Spleen (tissue), 11 donors: ENCODE measurements around the gene FSTL1. TPM values are rescaled to one million over a fixed set of nuclear protein-coding genes. Genes with fewer than 3 reads are reported as not detected.

ENCODE experiments used
- DNase-seq: peaks from one replicate; pipeline ENCODE4 v3.0.0-alpha.2; 2020
- H3K27ac ChIP-seq, 8 donors: fragments of 200-600 bp; sonication (generic) in 7 of 8; 1 replicate in 4 of 8; 2 replicates in 4 of 8; pipeline versions ENCODE4 v1.5.0 to v1.8.0; 2016 to 2021; ENCODE audit warnings: inconsistent platforms in 4 of 8, mild to moderate bottlenecking in 4 of 8, moderate library complexity in 1 of 8
- H3K27me3 ChIP-seq, 7 donors: fragments of 200-600 bp; sonication (generic) in 6 of 7; replicated peaks in 1 of 7; 1 replicate in 4 of 7; 2 replicates in 3 of 7; pipeline versions ENCODE4 v1.5.0 to v1.8.0; 2016 to 2021; ENCODE audit warnings: inconsistent platforms in 3 of 7, mild to moderate bottlenecking in 1 of 7
- H3K36me3 ChIP-seq, 6 donors: fragments of 200-600 bp; sonication (generic) in 5 of 6; 1 replicate in 4 of 6; 2 replicates in 2 of 6; pipeline versions ENCODE4 v1.5.0 to v1.8.0; 2016 to 2021; ENCODE audit warnings: inconsistent platforms in 2 of 6
- H3K4me1 ChIP-seq, 6 donors: fragments of 200-600 bp; sonication (generic) in 5 of 6; 1 replicate in 3 of 6; 2 replicates in 3 of 6; pipeline versions ENCODE4 v1.5.0 to v1.8.0; 2016 to 2021; ENCODE audit warnings: inconsistent platforms in 3 of 6
- H3K4me3 ChIP-seq, 8 donors: fragments of 200-600 bp; sonication (generic) in 7 of 8; 1 replicate in 4 of 8; 2 replicates in 4 of 8; pipeline versions ENCODE4 v1.5.0 to v1.8.0; 2016 to 2021; ENCODE audit warnings: inconsistent platforms in 4 of 8, mild to moderate bottlenecking in 4 of 8, moderate library complexity in 2 of 8
- H3K9me3 ChIP-seq, 8 donors: fragments of 200-600 bp; sonication (generic) in 7 of 8; 1 replicate in 4 of 8; 2 replicates in 4 of 8; pipeline versions ENCODE4 v1.5.0 to v1.8.0; 2016 to 2021; ENCODE audit warnings: inconsistent platforms in 4 of 8
- POLR2A ChIP-seq, 3 donors: fragments of 450-650 bp; IDR thresholded peaks; one replicate each; pipeline ENCODE4 v1.5.1; 2017; ENCODE audit warnings: antibody characterized with exemption in 3 of 3, mild to moderate bottlenecking in 1 of 3
- POLR2AphosphoS5 ChIP-seq, 3 donors: sonication (generic); formaldehyde crosslinking; IDR thresholded peaks; one replicate each; pipeline ENCODE4 v1.5.1; 2017; ENCODE audit warnings: antibody characterized with exemption in 3 of 3
- WGBS, 5 donors: extraction: QIAGEN DNeasy Blood & Tissue Kit in 3 of 5; methylation state at CpG; one replicate each; pipeline versions ENCODE4 v1.1.5 to v1.1.7; 2013 to 2018; 5-methylcytosine and 5-hydroxymethylcytosine counted together
- intact Hi-C: fragments of 100-400 bp; cut with DNase I; formaldehyde crosslinking; loops from one replicate; pipeline ENCODE4 v1.15.0; 2023; ENCODE audit warnings: low total_unique reads
- polyA plus RNA-seq, 3 donors: library from polyadenylated mRNA; stranded (reverse); fragments of 200-250 nt; gene quantifications; one replicate each; pipeline ENCODE4 v1.2.1, GENCODE V29; 2013
- total RNA-seq, 7 donors: library from RNA; depleted of rRNA in 3 of 7; stranded (reverse); fragments of >200 nt in 3 of 7; fragmentation: NEBNext Ultra II Directional in 4 of 7; extraction: Animal tissue kit (Norgen Biotek cat#: 25700) in 4 of 7; gene quantifications; one replicate each; pipeline versions ENCODE4 v1.1.0 to v1.2.1, GENCODE V29; 2016 to 2021
- TF ChIP-seq, protein P1 (sequence below), 11 experiments: fragments of 200-600 bp in 7 of 11; fragments of 450-650 bp in 4 of 11; sonication (generic) in 4 of 11; IDR thresholded peaks in 8 of 11; conservative IDR thresholded peaks in 3 of 11; 1 replicate in 7 of 11; 2 replicates in 4 of 11; pipeline versions ENCODE4 v1.4.0 to v1.8.0; 2016 to 2021; ENCODE audit warnings: antibody characterized with exemption in 11 of 11, inconsistent platforms in 4 of 11, mild to moderate bottlenecking in 1 of 11
- donor health status: healthy with polysubstance abuse.
- donor health status: DM: no; HTN: no; CAD: no; lungs with moderate emphysema.
- donor health status: DM: no; HTN: no; CAD: no.
- donor health status: Bipolar disorder and iron deficiency.
- donor health status: healthy.
- donor health status: DM: no; HTN: no; CAD: no.
- donor health status: DM: yes; HTN: yes; CAD: no.

The FSTL1 gene
- total and polyA plus RNA-seq, 10 donors: 6.7 to 228 (median 99.3) TPM

DNA sequence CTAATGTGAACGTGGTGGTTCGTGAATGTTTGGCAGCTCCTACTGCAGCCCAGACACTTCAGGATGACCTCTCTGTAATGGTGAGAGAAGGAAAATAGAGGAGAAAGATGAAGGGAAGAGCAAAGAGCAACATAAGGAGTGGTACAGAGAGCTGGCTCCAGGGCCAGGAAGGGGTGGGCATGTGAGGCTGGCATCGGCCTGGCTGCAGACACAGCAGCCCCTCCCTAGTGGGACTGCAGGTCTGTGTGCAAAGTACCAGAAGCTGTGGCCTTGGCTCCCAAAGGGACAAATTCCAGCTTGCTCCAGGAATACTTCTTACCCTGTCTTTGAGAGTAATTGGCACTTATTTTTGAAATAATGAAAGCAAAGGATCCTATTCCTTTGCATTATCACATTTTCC lies 10.0 kb downstream of the FSTL1 start:
- H3K27me3 ChIP-seq: no peaks in the 10 kb centered on the region
- H3K27ac ChIP-seq: no peak overlapping the region
- TF ChIP-seq POLR2AphosphoS5 (IDR thresholded peaks at IDR 0.05): no peak
- no peak for TF ChIP-seq POLR2A (IDR thresholded peaks at IDR 0.05)
- TF ChIP-seq, protein P1, sequence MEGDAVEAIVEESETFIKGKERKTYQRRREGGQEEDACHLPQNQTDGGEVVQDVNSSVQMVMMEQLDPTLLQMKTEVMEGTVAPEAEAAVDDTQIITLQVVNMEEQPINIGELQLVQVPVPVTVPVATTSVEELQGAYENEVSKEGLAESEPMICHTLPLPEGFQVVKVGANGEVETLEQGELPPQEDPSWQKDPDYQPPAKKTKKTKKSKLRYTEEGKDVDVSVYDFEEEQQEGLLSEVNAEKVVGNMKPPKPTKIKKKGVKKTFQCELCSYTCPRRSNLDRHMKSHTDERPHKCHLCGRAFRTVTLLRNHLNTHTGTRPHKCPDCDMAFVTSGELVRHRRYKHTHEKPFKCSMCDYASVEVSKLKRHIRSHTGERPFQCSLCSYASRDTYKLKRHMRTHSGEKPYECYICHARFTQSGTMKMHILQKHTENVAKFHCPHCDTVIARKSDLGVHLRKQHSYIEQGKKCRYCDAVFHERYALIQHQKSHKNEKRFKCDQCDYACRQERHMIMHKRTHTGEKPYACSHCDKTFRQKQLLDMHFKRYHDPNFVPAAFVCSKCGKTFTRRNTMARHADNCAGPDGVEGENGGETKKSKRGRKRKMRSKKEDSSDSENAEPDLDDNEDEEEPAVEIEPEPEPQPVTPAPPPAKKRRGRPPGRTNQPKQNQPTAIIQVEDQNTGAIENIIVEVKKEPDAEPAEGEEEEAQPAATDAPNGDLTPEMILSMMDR (IDR thresholded peaks at IDR 0.05 in 8 of 11, conservative IDR thresholded peaks at IDR 0.05 in 3 of 11): no peak
- H3K9me3 ChIP-seq: no peaks in the 10 kb centered on the region
- H3K4me3 ChIP-seq: no peak overlapping the region
- DNase-seq: no peak
- H3K36me3 ChIP-seq: no peaks in the 10 kb centered on the region
- peaks cover 0 to 10% (median 5%) of the 10 kb centered on the region in 6 donors for H3K4me1 ChIP-seq
- WGBS, 5 donors: 74 to 82% (median 76%) methylated on average over 3 of the region's 3 CpGs
- intact Hi-C loops: no loop called here

DNA sequence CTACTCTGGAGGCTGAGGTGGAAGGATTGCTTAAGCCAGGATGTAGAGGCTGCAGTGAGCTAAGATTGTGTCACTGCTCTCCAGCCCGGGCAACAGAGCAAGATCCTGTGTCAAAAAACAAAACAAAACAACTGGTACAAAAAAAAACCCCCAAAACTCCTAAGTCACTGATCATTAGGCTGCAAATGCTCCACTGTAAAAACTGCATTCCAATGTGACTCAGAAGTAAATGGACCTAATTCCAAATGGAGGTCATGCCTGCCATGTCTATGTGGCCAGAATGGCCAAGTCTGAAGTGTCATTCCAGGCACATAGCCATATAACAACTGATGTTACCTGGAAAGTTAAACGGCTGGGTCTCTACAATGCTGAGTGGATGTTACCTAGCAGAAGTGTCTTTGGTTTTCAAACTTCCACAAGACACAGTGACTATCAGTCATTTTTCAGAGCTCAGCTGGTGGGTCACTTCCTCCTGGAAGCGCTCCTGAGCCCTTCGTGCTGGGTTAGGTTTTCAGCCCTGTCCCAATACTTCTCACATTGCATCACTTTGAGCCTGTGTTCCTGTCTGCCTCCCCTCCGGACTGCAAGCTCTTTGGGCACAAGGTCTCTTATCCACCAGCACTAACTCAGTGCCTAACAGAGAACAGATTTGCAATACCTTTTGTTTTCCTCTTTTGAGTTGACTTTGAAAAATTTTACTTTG lies 10.6 kb downstream of the FSTL1 start:
- WGBS, 5 donors: 48 to 81% (median 68%) methylated on average over 5 of the region's 5 CpGs
- Histone ChIP-seq H3K4me3 (no peak overlapping the region), H3K4me1 (peaks cover 0 to 10% (median 6%) of the 10 kb centered on the region in 6 donors), H3K9me3 (no peaks in the 10 kb centered on the region), H3K27ac (no peak overlapping the region), H3K27me3 (no peaks in the 10 kb centered on the region), H3K36me3 (no peaks in the 10 kb centered on the region)
- TF ChIP-seq POLR2A (IDR thresholded peaks at IDR 0.05): no peak
- TF ChIP-seq POLR2AphosphoS5 (IDR thresholded peaks at IDR 0.05): no peak
- TF ChIP-seq, protein P1 (IDR thresholded peaks at IDR 0.05 in 8 of 11, conservative IDR thresholded peaks at IDR 0.05 in 3 of 11): no peak
- DNase-seq: no peak
- intact Hi-C loops: no loop called here

- no peak for DNase-seq
- peaks cover 0 to 10% (median 6%) of the 10 kb centered on the region in 6 donors for H3K4me1 ChIP-seq
- H3K9me3 ChIP-seq: no peaks in the 10 kb centered on the region
- WGBS, 5 donors: 52 to 74% (median 72%) methylated on average over 10 of the region's 10 CpGs
- no peak overlapping the region for H3K4me3 ChIP-seq
- peak overlapping the region in 3 of 8 donors; percentile 3 to 28 (median 15) for H3K27ac ChIP-seq
- TF ChIP-seq POLR2A (IDR thresholded peaks at IDR 0.05): no peak
- no peak for TF ChIP-seq POLR2AphosphoS5 (IDR thresholded peaks at IDR 0.05)
- TF ChIP-seq, protein P1 (IDR thresholded peaks at IDR 0.05 in 8 of 11, conservative IDR thresholded peaks at IDR 0.05 in 3 of 11): no peak
- H3K36me3 ChIP-seq: no peaks in the 10 kb centered on the region
- intact Hi-C loops: no loop called here
- no peaks in the 10 kb centered on the region for H3K27me3 ChIP-seq
Observed at GRCh38 chr3:120438665-120439370, 12.0 kb downstream of the FSTL1 start.

- Histone ChIP-seq H3K4me3 (no peak overlapping the region), H3K36me3 (no peaks in the 10 kb centered on the region), H3K4me1 (peaks cover 0 to 13% (median 6%) of the 10 kb centered on the region in 6 donors), H3K27ac (peak overlapping the region in 1 of 8 donors; percentile 28), H3K27me3 (no peaks in the 10 kb centered on the region), H3K9me3 (no peaks in the 10 kb centered on the region)
- TF ChIP-seq, protein P1 (IDR thresholded peaks at IDR 0.05 in 8 of 11, conservative IDR thresholded peaks at IDR 0.05 in 3 of 11): no peak
- TF ChIP-seq POLR2A (IDR thresholded peaks at IDR 0.05): no peak
- TF ChIP-seq POLR2AphosphoS5 (IDR thresholded peaks at IDR 0.05): no peak
- WGBS, 5 donors: 91 to 97% (median 95%) methylated on average over 4 of the region's 4 CpGs
- DNase-seq: no peak
- intact Hi-C loops: no loop called here
Observed at GRCh38 chr3:120438216-120438615, 12.6 kb downstream of the FSTL1 start.
